Measurements from ENCODE around the gene CYP21A2.
"Not testable (repeated sequence)": the region's sequence is repeated elsewhere in the genome, so short reads cannot be mapped to it uniquely, and the experiment has no call there.

Gene CYP21A2

DNA sequence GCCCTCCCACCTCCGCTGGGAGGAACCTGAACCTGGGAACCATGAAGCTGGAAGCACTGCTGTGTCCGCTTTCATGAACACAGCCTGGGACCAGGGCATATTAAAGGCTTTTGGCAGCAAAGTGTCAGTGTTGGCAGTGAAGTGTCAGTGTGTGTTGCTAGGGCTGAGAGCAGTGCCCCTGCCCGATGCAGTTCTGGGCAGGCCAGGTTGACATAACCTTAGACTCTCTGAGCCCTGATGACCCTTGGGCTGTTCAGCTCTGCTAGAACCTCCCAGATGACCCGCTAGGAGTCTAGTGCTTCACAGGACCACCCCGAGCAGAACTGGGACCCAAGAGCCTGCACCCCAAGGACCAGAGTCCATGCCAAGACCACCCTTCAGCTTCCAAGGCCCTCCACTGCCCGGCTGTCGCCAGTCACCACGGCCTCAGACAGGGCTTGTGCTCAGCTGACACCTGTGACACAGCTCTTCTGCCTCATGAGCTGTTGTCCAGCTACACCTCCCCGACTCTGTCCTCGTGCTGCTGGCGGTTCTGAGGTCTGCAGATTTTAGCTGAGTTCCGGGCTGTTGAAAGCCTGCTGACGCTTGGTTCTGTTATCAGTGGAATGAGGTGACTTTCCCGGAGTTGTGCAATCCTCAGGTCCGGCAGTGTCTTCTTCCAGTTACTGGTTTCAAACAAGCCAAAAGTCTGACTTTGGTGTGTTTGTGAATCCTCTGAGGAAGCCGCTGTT, 2.8 kb upstream of the CYP21A2 start:
- not testable (repeated sequence) for FAIRE-seq

DNA sequence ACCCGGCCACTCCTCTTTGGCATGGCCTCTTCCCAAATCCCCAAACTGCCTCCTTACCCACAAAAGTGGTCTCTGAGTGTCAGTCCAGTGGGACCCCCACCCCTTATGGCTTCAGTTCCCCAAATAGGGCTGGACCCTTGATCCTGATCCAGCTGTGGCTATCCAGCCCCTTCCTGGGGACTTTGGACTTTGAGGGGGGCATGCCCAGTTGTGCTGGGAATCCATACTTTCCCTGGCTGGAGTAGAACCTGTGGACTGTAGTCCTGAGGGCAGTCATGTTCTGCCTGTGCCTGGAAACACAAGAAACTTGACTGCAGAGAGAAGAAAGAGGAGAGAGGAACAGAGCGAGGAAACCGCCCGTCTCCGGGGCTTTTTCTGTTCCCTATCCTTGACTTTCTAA, 1.1 kb upstream of the CYP21A2 start:
- FAIRE-seq: not testable (repeated sequence)

DNA sequence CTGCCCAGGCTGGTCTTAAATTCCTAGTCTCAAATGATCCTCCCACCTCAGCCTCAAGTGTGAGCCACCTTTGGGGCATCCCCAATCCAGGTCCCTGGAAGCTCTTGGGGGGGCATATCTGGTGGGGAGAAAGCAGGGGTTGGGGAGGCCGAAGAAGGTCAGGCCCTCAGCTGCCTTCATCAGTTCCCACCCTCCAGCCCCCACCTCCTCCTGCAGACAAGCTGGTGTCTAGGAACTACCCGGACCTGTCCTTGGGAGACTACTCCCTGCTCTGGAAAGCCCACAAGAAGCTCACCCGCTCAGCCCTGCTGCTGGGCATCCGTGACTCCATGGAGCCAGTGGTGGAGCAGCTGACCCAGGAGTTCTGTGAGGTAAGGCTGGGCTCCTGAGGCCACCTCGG, 663 bp downstream of the CYP21A2 start:
- not testable (repeated sequence) for FAIRE-seq

DNA sequence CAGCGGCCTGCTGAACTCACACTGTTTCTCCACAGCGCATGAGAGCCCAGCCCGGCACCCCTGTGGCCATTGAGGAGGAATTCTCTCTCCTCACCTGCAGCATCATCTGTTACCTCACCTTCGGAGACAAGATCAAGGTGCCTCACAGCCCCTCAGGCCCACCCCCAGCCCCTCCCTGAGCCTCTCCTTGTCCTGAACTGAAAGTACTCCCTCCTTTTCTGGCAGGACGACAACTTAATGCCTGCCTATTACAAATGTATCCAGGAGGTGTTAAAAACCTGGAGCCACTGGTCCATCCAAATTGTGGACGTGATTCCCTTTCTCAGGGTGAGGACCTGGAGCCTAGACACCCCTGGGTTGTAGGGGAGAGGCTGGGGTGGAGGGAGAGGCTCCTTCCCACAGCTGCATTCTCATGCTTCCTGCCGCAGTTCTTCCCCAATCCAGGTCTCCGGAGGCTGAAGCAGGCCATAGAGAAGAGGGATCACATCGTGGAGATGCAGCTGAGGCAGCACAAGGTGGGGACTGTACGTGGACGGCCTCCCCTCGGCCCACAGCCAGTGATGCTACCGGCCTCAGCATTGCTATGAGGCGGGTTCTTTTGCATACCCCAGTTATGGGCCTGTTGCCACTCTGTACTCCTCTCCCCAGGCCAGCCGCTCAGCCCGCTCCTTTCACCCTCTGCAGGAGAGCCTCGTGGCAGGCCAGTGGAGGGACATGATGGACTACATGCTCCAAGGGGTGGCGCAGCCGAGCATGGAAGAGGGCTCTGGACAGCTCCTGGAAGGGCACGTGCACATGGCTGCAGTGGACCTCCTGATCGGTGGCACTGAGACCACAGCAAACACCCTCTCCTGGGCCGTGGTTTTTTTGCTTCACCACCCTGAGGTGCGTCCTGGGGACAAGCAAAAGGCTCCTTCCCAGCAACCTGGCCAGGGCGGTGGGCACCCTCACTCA, 1.4 kb downstream of the CYP21A2 start:
- FAIRE-seq: not testable (repeated sequence)

DNA sequence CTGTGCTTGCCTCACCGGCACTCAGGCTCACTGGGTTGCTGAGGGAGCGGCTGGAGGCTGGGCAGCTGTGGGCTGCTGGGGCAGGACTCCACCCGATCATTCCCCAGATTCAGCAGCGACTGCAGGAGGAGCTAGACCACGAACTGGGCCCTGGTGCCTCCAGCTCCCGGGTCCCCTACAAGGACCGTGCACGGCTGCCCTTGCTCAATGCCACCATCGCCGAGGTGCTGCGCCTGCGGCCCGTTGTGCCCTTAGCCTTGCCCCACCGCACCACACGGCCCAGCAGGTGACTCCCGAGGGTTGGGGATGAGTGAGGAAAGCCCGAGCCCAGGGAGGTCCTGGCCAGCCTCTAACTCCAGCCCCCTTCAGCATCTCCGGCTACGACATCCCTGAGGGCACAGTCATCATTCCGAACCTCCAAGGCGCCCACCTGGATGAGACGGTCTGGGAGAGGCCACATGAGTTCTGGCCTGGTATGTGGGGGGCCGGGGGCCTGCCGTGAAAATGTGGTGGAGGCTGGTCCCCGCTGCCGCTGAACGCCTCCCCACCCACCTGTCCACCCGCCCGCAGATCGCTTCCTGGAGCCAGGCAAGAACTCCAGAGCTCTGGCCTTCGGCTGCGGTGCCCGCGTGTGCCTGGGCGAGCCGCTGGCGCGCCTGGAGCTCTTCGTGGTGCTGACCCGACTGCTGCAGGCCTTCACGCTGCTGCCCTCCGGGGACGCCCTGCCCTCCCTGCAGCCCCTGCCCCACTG, 2.3 kb downstream of the CYP21A2 start:
- not testable (repeated sequence) for FAIRE-seq

DNA sequence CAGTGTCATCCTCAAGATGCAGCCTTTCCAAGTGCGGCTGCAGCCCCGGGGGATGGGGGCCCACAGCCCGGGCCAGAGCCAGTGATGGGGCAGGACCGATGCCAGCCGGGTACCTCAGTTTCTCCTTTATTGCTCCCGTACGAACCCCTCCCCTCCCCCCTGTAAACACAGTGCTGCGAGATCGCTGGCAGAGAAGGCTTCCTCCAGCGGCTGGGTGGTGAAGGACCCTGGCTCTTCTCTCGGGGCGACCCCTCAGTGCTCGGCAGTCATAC, 2.8 kb downstream of the CYP21A2 start:
- not testable (repeated sequence) for FAIRE-seq

DNA sequence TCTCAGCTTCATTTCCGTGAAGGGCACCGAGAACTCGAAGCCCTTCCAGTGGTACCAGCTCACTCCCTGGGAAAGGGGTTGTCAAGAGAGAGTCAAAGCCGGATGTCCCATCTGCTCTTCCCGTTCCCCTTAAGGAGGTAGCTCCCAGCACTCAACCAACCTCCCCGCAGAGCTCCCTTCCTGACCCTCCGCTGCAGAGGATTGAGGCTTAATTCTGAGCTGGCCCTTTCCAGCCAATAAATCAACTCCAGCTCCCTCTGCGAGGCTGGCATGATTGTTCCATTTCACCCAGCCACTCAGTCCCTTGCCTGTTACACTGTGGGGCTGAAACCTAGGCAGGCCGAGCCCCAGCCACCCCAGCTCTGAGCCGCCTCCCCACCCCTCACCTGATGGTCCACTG, 3.2 kb downstream of the CYP21A2 start:
- FAIRE-seq: not testable (repeated sequence)

DNA sequence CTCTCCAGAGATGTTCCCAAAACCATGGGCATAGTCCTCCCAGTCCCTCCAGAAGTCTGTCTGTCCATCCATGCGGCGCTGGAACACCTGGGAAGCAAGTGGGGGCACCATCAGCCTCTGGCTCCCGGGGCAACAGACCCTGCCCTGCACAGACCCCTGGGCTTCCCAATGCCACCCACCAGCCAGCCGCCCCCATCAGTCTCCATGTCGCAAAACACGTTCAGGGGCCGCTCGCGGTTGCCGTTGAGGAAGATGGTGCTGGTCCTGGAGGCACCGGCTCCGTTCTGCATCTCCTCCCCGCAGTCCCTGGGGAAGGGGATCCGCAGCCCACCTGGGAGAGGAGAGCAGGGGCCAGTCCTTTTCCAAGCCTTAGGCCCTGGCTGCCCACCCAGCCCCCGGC, 4.1 kb downstream of the CYP21A2 start:
- not testable (repeated sequence) for FAIRE-seq

DNA sequence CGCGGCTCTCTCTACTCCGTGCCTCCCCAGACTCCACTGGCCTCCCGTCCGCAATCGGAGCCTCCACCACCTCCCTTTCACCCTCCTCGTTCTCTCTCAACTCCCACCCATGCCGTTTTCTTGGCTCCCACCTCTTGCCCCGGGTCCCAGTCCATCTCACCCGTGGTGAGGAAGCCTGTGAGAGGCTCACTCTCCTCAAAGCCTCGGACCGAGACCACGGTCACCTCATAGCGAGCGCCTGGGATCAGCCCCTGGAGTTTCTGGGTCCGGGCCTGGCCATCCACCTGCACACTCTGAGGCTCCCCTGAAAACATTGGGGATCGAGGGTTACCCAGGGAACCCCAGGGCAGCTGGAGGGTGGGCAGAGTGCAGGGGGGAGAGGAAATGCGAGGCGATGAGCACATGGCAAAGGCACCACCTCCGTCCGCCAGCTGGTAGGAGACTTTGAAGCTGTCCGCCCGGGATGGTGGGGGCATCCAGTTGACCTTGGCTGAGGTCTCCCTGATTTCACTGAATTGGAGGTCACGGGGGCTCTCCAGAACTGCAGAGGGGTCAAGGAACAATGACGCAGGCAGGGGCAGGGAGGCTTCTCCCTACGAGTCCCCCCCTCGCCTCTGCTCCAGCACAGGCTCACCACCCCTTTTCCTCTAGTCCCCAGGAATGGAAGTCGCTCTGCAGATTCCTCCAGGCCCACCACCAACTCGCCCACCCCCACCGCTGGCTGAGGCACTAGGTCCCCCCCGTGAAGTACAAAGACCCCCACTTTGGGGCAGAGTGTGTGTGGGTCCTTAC, 5.6 kb downstream of the CYP21A2 start:
- FAIRE-seq: not testable (repeated sequence)

DNA sequence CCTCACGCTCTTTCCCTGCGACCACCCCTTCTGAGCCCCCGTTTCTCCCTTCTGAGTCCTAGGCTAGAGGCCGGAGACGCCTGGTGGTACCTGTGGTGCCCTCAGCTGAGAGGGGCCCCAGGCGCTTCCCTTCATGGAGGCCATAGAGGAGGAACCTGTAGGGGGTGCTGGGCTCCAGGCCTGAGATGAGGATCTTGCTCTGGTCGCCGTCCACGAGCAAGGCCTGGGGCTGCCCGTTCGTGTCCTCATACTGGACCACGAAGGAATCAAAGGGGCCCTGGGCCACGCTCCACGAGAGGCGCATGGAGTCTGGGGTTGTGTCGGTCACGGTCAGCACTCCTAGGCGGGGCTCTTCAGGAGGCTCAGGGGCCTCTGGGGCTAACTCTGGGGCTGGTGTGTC, 6.7 kb downstream of the CYP21A2 start:
- FAIRE-seq: not testable (repeated sequence)

DNA sequence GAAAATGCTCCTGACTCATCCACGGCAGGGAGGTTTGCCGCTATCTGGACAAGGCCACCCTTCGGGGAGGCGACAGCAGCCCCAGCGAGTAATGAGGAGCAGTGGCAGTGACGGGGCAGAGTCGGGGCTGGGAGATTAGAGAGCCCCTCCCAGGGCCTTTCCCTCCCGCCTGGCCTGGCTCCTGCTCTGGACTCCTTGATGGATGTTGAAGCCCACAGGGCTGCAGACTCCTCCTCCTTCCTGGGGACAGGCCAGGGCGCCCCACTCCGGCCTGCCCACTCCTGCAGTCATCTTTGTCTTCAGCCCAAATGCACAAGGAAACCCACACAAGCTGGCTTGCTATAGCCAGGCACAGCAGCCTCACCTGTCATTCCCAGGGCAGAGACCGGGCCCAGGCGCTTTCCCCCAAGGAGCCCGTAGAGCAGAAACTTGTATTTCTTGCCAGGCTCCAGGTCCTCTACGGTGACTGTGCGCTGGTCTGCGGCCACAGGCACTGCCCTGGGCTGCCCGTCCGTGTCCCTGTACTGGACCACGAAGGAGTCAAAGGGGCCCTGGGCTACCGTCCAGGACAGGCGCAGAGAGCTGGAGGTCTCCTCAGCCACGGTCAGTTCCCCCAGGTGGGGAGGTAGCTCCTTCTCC, 7.7 kb downstream of the CYP21A2 start:
- FAIRE-seq: no peak

DNA sequence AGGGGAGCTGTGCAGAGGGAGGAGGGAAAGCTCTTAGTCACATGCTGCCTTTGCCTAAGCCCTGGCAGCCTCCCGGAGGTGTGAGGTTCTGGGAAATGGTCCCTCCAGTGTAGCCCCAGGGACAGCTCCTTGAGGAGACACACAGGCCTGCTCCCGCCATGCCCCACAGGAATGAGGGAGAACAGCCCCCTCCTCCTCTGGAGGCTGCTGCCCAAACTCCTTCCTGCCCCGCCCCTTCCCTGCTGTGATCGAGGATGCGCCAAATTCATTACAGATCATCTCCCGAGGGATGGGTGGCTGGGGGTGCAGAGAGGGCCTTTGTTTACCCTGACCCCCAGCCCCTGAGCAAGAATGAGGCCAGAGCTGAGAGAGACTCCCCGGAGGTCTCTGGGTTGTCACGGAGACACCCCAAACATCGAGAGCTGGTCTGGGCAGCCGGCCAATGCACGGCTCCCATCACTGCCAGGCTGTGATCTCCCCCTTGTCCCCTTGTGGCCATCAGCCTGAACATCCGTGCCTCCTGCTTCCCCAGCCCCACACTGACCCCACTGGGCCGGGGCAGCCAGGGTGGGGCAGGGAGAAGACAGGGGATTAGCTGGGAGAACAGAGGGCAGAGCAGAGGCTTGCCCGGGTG, 8.4 kb downstream of the CYP21A2 start:
- no peak for FAIRE-seq

DNA sequence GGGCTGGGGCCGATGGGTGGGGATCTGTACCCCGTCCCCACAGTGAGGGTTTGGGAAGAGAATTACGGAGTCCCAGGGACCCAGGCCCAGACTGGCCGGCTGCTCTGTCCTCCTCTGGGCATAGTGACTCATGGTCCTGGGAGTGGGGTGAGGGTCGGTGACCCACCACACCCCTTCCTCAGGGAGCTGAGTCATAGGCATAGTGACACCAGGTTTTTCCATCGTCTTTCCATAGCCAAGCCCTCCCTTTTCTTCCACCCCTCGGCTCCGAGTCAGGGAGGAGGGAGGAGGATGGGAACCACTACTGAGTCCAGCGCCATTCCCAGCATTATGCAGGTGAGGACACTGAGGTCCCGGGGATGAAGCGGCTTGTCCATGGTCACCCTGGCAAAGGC, 8.9 kb downstream of the CYP21A2 start:
- FAIRE-seq: no peak

DNA sequence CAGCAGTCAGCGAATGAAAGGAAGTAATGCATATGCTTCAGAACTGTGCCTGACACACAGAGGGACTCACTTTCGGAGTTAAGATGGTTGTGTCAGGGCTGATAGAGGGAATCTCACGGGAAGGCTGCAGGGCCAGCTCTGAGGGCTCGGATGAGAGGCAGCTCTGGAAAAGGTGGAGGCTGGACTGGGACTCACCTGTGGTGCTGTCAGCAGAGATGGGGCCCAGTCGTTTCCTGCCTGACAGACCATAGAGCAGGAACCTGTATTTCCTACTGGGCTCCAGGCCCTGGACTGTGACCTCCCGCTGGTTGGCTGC, 9.3 kb downstream of the CYP21A2 start:
- no peak for FAIRE-seq

DNA sequence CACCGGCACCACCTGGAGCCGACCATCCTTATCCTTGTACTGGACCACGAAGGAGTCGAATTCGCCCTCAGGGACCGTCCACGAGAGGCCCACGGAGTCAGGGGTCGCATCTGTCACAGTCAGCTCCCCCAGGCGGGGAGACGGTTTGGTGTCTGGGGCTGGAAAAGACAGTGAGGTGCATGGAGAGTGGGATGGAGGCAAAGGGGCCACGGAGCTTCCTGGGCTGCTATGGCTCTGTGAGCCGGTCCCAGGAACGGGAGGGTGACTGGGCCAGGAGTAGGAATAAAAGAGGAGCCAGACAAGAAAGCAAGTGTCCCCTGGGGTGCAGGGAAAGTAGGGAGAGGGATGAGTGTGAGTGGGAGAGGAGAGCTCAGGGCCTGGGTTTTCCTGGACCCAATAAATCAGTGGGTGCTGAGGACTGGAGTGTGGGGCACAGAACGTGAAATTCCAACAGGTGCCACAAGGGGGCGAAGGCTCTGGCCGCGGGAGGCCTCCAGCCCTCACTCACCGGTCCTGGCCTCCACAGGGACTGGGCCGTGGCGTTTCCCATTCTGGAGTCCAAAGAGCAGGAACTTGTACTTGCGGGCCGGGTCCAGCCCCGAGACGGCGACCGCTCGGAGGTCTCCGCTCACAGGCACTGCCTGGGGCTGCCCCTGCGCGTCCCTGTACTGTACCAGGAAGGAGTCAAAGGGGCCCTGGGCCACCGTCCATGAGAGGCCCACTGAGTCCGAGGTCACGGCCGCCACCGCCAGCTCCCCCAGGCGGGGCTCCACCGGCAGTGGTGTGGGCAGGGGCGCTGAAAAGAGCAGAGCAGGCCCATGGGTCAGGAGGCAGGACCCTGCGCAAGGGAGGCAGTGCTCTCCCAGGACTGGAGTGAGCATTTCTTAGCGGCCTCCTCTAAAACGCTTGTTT, 9.9 kb downstream of the CYP21A2 start:
- no peak for FAIRE-seq

DNA sequence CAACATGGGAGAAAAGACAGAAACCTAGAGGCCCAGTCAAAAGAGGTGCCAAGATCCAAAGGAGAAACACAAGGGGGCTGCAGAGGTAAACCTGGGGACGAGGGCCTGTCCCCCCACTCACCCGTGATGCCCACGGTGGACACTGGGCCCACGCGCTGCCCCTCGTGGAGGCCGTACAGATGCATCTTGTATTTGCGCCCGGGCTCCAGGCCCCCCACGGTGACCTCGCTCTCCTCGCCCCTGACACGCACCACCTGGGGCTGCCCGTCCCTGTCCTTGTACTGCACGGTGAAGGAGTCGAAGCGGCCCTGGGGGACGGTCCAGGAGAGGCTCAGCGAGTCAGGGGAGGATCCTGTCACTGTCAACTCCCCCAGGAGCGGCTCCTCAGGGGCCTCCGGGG, 10.9 kb downstream of the CYP21A2 start:
- not testable (repeated sequence) for FAIRE-seq

DNA sequence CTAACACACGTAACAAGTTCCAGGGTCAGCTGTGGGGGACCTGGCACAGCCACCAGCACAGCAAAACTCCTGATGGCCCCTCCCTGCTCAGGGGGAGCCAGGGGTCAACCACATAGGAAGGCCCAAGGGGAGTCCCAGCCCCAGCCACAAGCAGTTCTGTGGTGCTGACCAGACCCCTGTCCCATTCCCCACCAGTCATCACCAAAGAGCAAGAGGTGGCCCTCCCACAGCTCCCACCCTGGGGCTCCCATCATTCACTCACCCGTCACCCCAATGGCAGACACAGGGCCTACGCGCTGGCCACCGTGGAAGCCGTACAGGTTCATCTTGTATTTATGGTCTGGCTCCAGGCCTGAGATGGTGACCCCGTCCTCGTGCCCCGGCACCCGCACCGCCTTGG, 11.5 kb downstream of the CYP21A2 start:
- not testable (repeated sequence) for FAIRE-seq

DNA sequence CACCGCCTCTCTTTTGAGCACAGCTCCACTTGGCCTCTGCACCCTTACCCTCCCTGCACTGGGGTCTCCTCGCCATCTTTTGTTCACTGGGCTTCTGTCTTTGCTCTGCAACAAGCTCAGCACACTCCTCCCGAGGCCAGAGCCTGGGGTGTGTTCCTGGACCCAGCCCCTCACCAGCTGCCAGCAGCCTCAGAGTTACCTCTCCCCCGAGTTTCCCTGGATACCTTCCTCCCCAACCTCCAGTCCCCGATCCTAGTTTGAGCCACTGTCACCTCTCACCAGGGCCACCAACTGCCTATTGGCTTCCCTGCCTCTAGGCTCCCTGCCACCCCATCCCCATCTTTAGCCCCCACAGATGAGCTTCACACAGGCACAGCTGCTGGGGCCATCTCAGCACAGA, 12.3 kb downstream of the CYP21A2 start:
- FAIRE-seq: no peak

DNA sequence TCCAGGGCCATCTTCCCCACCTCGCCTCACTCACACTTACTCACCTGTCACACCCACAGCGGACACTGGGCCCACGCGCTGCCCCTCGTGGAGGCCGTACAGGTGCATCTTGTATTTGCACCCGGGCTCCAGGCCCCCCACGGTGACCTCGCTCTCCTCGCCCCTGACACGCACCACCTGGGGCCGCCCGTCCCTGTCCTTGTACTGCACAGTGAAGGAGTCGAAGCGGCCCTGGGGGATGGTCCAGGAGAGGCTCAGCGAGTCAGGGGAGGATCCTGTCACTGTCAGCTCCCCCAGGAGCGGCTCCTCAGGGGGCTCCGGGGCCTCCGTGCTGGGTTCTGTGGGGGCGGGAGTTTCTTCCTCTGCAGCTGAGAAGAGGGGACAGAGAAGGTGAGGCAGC, 14.4 kb downstream of the CYP21A2 start:
- FAIRE-seq: not testable (repeated sequence)

DNA sequence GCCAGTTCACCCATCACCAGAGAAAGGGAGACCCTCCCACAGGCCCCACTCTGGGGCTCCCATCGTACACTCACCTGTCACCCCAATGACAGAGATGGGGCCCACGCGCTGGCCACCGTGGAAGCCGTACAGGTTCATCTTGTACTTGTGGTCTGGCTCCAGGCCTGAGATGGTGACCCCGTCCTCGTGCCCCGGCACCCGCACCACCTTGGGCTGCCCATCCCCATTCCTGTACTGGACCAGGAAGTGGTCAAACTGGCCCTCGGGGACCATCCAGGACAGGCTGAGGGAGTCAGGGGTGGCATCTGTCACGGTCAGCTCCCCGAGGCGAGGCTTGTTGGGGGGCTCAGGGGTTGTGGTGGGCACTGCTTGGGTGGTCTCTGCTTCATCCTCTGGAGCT, 15.1 kb downstream of the CYP21A2 start:
- FAIRE-seq: not testable (repeated sequence)

DNA sequence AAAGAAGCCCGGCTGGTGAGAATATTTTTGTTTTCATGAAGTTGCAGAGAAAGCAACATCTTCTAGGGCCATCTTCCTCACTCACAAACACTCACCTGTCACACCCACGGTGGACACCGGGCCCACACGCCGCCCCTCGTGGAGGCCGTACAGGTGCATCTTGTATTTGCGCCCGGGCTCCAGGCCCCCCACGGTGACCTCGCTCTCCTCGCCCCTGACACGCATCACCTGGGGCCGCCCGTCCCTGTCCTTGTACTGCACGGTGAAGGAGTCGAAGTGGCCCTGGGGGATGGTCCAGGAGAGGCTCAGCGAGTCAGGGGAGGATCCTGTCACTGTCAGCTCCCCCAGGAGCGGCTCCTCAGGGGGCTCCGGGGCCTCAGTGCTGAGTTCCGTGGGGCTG, 17.5 kb downstream of the CYP21A2 start:
- not testable (repeated sequence) for FAIRE-seq

Measured in islet of Langerhans (tissue), 1 donor.